C4-2B (cell line): ENCODE results near the gene AR.

Experiments
- CTCF ChIP-seq: fragments of 450-650 bp; conservative IDR thresholded peaks from 2 replicates; pipeline ENCODE4 v1.5.1; 2017; ENCODE audit warnings: mild to moderate bottlenecking
- ZFX ChIP-seq: fragments of 450-650 bp; IDR thresholded peaks from 2 replicates; pipeline ENCODE4 v1.6.1; 2017

DNA sequence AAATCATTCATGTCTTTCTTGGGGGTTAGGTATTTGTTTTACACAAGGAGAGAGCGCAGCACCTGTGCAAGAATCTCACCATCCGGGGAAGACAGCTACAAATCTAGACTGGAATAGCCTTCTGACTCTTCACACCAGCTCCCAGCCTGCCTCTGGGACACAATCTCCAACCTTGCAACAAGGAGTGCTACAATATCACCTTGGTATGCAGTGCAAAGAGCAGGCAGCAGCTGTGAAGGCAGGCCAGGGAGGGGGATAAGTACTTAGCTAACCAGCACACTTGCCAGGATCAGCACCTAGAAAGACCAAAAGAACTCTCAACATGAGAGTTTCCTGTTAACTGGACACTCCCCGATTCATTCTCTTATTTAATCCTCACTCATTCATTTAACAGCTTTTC, 235.3 kb downstream of the AR start:
- TF ChIP-seq CTCF (no peak), ZFX (no peak)
